Testis (tissue), 2 donors: ENCODE data around the gene FGGY.

Experiments
- POLR2A ChIP-seq: fragments of 450-650 bp; IDR thresholded peaks from one replicate; pipeline ENCODE4 v1.6.1; 2017; ENCODE audit warnings: antibody characterized with exemption, mild to moderate bottlenecking, moderate library complexity
- TF ChIP-seq, protein P1 (sequence below), 3 experiments: fragments of 450-650 bp in 2 of 3; fragments of 200-600 bp in 1 of 3; sonication (generic) in 1 of 3; IDR thresholded peaks; one replicate each; pipeline ENCODE4 v1.5.1; 2016 to 2019; ENCODE audit warnings: antibody characterized with exemption in 3 of 3, mild to moderate bottlenecking in 2 of 3, moderate library complexity in 1 of 3

DNA sequence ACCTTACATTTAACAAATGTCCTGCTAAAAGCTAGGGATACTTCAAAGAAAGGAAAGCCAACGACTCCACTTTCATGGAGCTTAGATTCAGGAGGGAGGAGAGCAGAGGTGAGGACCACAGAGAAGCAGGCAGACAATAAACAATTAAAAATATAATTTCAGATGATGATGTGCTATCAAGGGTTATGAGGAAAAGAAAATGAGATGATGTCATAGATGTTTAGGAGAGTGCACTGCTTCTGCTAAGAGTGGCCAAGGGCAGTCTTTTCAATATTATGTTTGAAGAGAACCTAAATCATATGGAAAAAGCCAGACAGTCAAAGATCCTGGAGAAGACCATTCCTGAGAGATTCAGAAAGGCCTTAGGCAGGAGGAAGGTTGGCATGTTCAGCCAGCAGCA, 451.2 kb downstream of the FGGY start:
- TF ChIP-seq, protein P1, sequence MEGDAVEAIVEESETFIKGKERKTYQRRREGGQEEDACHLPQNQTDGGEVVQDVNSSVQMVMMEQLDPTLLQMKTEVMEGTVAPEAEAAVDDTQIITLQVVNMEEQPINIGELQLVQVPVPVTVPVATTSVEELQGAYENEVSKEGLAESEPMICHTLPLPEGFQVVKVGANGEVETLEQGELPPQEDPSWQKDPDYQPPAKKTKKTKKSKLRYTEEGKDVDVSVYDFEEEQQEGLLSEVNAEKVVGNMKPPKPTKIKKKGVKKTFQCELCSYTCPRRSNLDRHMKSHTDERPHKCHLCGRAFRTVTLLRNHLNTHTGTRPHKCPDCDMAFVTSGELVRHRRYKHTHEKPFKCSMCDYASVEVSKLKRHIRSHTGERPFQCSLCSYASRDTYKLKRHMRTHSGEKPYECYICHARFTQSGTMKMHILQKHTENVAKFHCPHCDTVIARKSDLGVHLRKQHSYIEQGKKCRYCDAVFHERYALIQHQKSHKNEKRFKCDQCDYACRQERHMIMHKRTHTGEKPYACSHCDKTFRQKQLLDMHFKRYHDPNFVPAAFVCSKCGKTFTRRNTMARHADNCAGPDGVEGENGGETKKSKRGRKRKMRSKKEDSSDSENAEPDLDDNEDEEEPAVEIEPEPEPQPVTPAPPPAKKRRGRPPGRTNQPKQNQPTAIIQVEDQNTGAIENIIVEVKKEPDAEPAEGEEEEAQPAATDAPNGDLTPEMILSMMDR (IDR thresholded peaks at IDR 0.05): no peak
- no peak for TF ChIP-seq POLR2A
